Measurements from ENCODE around the gene AKIRIN2. TPM values are rescaled to one million over a fixed set of nuclear protein-coding genes. Genes with fewer than 3 reads are reported as not detected.

Gene AKIRIN2
- total and polyA plus RNA-seq, 9 of the 15 experiments (the other 6 are each of a cell fraction or from before 2014, with no cell fraction given) = 5.8 to 63.9 (median 28.1) TPM

DNA sequence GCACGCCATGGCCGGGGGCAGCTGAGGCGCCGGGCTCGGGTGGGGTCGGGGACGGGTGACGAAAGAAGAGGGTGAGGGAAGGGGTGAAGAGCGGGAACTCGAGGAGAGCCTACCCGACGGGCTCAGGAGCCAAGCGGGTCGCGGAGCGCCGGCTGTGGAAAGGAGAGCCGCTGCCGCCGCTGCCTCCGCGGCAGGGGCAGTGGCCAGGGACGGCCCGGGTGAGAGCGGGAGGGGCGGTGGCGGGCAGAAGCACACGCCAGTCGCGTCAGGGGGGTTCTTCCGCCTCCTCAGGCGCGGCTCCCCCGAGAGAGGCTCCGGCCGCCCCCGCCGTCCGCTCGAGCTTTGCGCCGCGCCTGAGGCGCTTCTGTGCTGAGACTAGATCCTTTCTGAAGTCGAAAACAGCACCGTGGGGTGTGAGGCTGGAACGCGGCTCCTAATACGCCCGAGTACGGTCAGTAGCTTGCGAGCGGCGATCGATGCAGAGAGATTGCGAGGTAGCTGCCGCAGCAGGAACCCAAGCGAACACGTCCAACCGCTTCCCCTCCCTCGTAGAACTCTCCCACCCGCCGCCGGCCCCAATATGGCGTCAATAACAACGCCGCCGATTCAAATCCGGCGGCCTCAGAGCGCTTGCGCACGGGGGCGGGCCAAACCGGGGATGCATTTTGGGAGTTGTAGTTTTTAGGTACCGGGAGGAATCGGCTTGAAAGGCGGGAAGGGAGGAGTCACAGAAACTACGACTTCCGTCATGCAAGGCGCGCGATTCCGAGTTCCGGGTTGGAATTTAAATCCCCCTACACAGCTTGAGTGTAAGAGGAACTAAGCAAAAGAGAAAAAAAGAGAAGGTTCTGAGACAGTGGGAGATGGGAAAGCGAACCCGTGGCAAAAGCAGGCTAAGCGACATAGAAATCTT is at the start of gene AKIRIN2 (continued):
- TF ChIP-seq POLR2AphosphoS2 (IDR thresholded peaks at IDR 0.05; ENCODE audit: low read length) = peak; percentile 86; the same call in 1 of the 2 replicates
- 0 out of 2 replicates have a peak, but pooled peaks have one; percentile 30 for TF ChIP-seq MEF2A (IDR thresholded peaks at IDR 0.05; ENCODE audit: control insufficient read depth, low read depth, low read length)
- peak; percentile 96 for TF ChIP-seq SP1 (CRISPR knock-in tag; IDR thresholded peaks at IDR 0.05)
- 0 out of 2 replicates have a peak, but pooled peaks have one; percentile 63 for TF ChIP-seq FOXP1 (CRISPR knock-in tag; IDR thresholded peaks at IDR 0.05)
- TF ChIP-seq MAFG (tag; conservative IDR thresholded peaks at IDR 0.05) = no peak
- no peak for TF ChIP-seq HSF4 (CRISPR knock-in tag; IDR thresholded peaks at IDR 0.05; ENCODE audit: borderline replicate concordance)
- TF ChIP-seq PHF21A (IDR thresholded peaks at IDR 0.05; ENCODE audit: borderline replicate concordance, low read depth) = no peak
- peak; percentile 86 for TF ChIP-seq ZNF384 (IDR thresholded peaks at IDR 0.05; ENCODE audit: low read depth, low read length)
- peak; percentile 30; the same call in 1 of the 2 replicates for TF ChIP-seq NBN (IDR thresholded peaks at IDR 0.05; ENCODE audit: low read depth)
- no peak for TF ChIP-seq ZNF586 (CRISPR knock-in tag; conservative IDR thresholded peaks at IDR 0.05)
- no peak for TF ChIP-seq HDAC6 (IDR thresholded peaks at IDR 0.05; ENCODE audit: low read depth, low read length)
- no peak for TF ChIP-seq SPI1 (IDR thresholded peaks at IDR 0.05; ENCODE audit: borderline replicate concordance, low read depth, low read length)
- TF ChIP-seq BRD9 (IDR thresholded peaks at IDR 0.05; ENCODE audit: low read depth, partially characterized antibody) = peak; percentile 95
- TF ChIP-seq, protein P1, sequence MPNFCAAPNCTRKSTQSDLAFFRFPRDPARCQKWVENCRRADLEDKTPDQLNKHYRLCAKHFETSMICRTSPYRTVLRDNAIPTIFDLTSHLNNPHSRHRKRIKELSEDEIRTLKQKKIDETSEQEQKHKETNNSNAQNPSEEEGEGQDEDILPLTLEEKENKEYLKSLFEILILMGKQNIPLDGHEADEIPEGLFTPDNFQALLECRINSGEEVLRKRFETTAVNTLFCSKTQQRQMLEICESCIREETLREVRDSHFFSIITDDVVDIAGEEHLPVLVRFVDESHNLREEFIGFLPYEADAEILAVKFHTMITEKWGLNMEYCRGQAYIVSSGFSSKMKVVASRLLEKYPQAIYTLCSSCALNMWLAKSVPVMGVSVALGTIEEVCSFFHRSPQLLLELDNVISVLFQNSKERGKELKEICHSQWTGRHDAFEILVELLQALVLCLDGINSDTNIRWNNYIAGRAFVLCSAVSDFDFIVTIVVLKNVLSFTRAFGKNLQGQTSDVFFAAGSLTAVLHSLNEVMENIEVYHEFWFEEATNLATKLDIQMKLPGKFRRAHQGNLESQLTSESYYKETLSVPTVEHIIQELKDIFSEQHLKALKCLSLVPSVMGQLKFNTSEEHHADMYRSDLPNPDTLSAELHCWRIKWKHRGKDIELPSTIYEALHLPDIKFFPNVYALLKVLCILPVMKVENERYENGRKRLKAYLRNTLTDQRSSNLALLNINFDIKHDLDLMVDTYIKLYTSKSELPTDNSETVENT (CRISPR knock-in tag; IDR thresholded peaks at IDR 0.05) = peak; percentile 89
- peak in 1 of 2 experiments; percentile 77; a peak in 2 of 4 replicates for TF ChIP-seq TEAD1 (CRISPR knock-in tag; IDR thresholded peaks at IDR 0.05)
- TF ChIP-seq ZNF124 (CRISPR knock-in tag; IDR thresholded peaks at IDR 0.05) = no peak
- TF ChIP-seq, protein P2, sequence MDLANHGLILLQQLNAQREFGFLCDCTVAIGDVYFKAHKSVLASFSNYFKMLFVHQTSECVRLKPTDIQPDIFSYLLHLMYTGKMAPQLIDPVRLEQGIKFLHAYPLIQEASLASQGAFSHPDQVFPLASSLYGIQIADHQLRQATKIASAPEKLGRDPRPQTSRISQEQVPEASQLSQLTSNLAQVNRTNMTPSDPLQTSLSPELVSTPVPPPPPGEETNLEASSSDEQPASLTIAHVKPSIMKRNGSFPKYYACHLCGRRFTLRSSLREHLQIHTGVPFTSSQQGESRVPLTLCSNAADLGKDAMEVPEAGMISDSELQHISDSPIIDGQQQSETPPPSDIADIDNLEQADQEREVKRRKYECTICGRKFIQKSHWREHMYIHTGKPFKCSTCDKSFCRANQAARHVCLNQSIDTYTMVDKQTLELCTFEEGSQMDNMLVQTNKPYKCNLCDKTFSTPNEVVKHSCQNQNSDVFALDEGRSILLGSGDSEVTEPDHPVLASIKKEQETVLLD (IDR thresholded peaks at IDR 0.05) = peak; percentile 94
- TF ChIP-seq TEAD2 (tag; IDR thresholded peaks at IDR 0.05) = no peak
- TF ChIP-seq, protein P3, sequence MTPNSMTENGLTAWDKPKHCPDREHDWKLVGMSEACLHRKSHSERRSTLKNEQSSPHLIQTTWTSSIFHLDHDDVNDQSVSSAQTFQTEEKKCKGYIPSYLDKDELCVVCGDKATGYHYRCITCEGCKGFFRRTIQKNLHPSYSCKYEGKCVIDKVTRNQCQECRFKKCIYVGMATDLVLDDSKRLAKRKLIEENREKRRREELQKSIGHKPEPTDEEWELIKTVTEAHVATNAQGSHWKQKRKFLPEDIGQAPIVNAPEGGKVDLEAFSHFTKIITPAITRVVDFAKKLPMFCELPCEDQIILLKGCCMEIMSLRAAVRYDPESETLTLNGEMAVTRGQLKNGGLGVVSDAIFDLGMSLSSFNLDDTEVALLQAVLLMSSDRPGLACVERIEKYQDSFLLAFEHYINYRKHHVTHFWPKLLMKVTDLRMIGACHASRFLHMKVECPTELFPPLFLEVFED (CRISPR knock-in tag; conservative IDR thresholded peaks at IDR 0.05) = 0 out of 2 replicates have a peak, but pooled peaks have one; percentile 40
- TF ChIP-seq, protein P4, sequence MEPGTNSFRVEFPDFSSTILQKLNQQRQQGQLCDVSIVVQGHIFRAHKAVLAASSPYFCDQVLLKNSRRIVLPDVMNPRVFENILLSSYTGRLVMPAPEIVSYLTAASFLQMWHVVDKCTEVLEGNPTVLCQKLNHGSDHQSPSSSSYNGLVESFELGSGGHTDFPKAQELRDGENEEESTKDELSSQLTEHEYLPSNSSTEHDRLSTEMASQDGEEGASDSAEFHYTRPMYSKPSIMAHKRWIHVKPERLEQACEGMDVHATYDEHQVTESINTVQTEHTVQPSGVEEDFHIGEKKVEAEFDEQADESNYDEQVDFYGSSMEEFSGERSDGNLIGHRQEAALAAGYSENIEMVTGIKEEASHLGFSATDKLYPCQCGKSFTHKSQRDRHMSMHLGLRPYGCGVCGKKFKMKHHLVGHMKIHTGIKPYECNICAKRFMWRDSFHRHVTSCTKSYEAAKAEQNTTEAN (CRISPR knock-in tag; IDR thresholded peaks at IDR 0.05) = peak; percentile 39; the same call in 1 of the 2 replicates
- TF ChIP-seq KHSRP (IDR thresholded peaks at IDR 0.05) = no peak
